Measurements from ENCODE around the gene PLPP7. TPM values are rescaled to one million over a fixed set of nuclear protein-coding genes. Genes with fewer than 3 reads are reported as not detected.
A peak's percentile ranks its signal among the peaks of the same experiment; 100 is the strongest.

Gene PLPP7
- total and polyA plus RNA-seq, 7 donors: 0.46 to 31.9 (median 14.3) TPM

GRCh38 chr9:131253891-131254491, 35.5 kb upstream of the PLPP7 start:
- DNase-seq: no peak
- no peaks in the 10 kb centered on the region for H3K36me3 ChIP-seq
- TF ChIP-seq CTCF (IDR thresholded peaks at IDR 0.05) (no peak), POLR2AphosphoS5 (IDR thresholded peaks at IDR 0.05) (peak in 1 of 4 donors; percentile 19)
- no peaks in the 10 kb centered on the region for H3K27me3 ChIP-seq
- H3K4me3 ChIP-seq: no peak overlapping the region
- H3K4me1 ChIP-seq: peaks cover 0 to 3% (median 0%) of the 10 kb centered on the region in 4 donors
- H3K27ac ChIP-seq: peak overlapping the region in 3 of 4 donors; percentile 31 to 47 (median 40)
- H3K9me3 ChIP-seq: no peaks in the 10 kb centered on the region
- WGBS, 2 donors: 62 to 84% methylated on average over 14 of the region's 14 CpGs
- intact Hi-C loops (cut with DNase I): no loop called here

GRCh38 chr9:131254626-131255025, 34.9 kb upstream of the PLPP7 start:
- H3K4me3 ChIP-seq: no peak overlapping the region
- H3K4me1 ChIP-seq: peaks cover 0 to 3% (median 0%) of the 10 kb centered on the region in 4 donors
- no peak for TF ChIP-seq CTCF (IDR thresholded peaks at IDR 0.05)
- no peak for TF ChIP-seq EP300 (IDR thresholded peaks at IDR 0.05)
- WGBS, 2 donors: 86 to 90% methylated on average over 14 of the region's 14 CpGs
- H3K27ac ChIP-seq: peak overlapping the region in 3 of 4 donors; percentile 31 to 47 (median 40)
- no peak for DNase-seq
- H3K9me3 ChIP-seq: no peaks in the 10 kb centered on the region
- no peaks in the 10 kb centered on the region for H3K27me3 ChIP-seq
- no peaks in the 10 kb centered on the region for H3K36me3 ChIP-seq
- intact Hi-C loops (cut with DNase I): no loop called here

DNA sequence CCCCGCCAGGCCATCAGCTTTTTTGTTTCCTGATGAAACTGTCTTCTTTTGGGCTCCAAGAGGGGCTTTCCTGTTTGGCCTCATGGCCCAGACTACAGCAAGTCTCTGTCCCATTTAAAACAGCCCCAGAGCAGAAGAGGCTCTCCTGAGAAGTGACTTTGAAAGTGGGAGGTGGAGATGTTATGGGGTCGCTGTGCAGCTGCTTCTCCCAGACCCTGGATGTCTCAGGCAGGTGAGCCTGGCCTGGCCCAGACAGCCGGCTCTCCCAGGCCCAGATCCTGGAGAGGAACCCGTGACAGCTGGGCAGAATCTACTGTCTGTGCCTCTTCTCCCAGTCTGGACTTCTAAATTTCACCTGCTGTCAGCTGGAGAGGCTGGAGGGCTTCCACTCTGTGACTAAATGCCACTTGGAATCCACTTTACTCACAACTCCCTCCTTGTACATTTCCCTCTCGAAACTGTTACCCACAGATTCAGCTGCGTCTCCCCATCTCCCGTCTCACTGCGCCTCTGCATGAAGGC, 33.8 kb upstream of the PLPP7 start:
- no peak for DNase-seq
- Histone ChIP-seq H3K4me3 (no peak overlapping the region), H3K36me3 (no peaks in the 10 kb centered on the region), H3K27ac (peak overlapping the region; percentile 42 to 68 (median 52)), H3K9me3 (no peaks in the 10 kb centered on the region), H3K4me1 (peaks cover 0 to 3% (median 0%) of the 10 kb centered on the region in 4 donors), H3K27me3 (no peaks in the 10 kb centered on the region)
- 51 to 66% methylated on average over 8 of the region's 8 CpGs for WGBS, 2 donors
- TF ChIP-seq POLR2A (IDR thresholded peaks at IDR 0.05) (no peak), POLR2AphosphoS5 (IDR thresholded peaks at IDR 0.05) (no peak), CTCF (IDR thresholded peaks at IDR 0.05) (no peak), EP300 (IDR thresholded peaks at IDR 0.05) (no peak)
- intact Hi-C loops (cut with DNase I): no loop called here

- H3K9me3 ChIP-seq: no peaks in the 10 kb centered on the region
- no peak overlapping the region for H3K4me3 ChIP-seq
- intact Hi-C loops (cut with DNase I): no loop called here
- H3K27ac ChIP-seq: peak overlapping the region in 1 of 4 donors; percentile 68
- TF ChIP-seq POLR2AphosphoS5 (IDR thresholded peaks at IDR 0.05) (no peak), CTCF (IDR thresholded peaks at IDR 0.05) (no peak), EP300 (IDR thresholded peaks at IDR 0.05) (no peak), POLR2A (IDR thresholded peaks at IDR 0.05) (no peak)
- H3K27me3 ChIP-seq: no peaks in the 10 kb centered on the region
- H3K36me3 ChIP-seq: no peaks in the 10 kb centered on the region
- WGBS, 2 donors: 87 to 92% methylated on average over 15 of the region's 15 CpGs
- no peak for DNase-seq
- peaks cover 0 to 3% (median 0%) of the 10 kb centered on the region in 4 donors for H3K4me1 ChIP-seq
These were observed 32.1 kb upstream of the PLPP7 start for GRCh38 chr9:131257266-131258025.
